GM23338 (cell line): ENCODE measurements around the gene BSPH1. TPM values are rescaled to one million over a fixed set of nuclear protein-coding genes. Genes with fewer than 3 reads are reported as not detected.

Experiments used
- ATAC-seq: fragments of 200-7000 bp; cut with Tn5 transposase; 3 replicates; pipeline ENCODE4 v1.9.1; 2020
- DNase-seq: peaks from one replicate; pipeline ENCODE4 v3.0.0-alpha.2; 2015; ENCODE audit warnings: low spot score
- H2AFZ ChIP-seq: fragments of 200-600 bp; sonication (generic); 2 replicates; pipeline ENCODE4 v1.8.0; 2016; ENCODE audit warnings: antibody characterized with exemption, mild to moderate bottlenecking, moderate library complexity
- H3F3A ChIP-seq: fragments of 200-600 bp; sonication (generic); replicated peaks from 2 replicates; pipeline ENCODE4 v1.8.0; 2017; ENCODE audit warnings: antibody characterized with exemption, mixed run types, low read depth
- H3K27ac ChIP-seq: fragments of 200-600 bp; sonication (generic); 2 replicates; pipeline ENCODE4 v1.6.1; 2016; ENCODE audit warnings: low read depth
- H3K27me3 ChIP-seq: fragments of 200-600 bp; sonication (generic); 2 replicates; pipeline ENCODE4 v1.8.0; 2016; ENCODE audit warnings: mild to moderate bottlenecking, mixed run types, moderate library complexity; ENCODE audit not compliant: insufficient read depth
- H3K36me3 ChIP-seq: fragments of 200-600 bp; sonication (generic); 2 replicates; pipeline ENCODE4 v1.8.0; 2016; ENCODE audit warnings: mild to moderate bottlenecking; ENCODE audit not compliant: insufficient read depth
- H3K4me1 ChIP-seq: fragments of 200-600 bp; sonication (generic); 2 replicates; pipeline ENCODE4 v1.8.0; 2016; ENCODE audit warnings: mild to moderate bottlenecking, moderate library complexity; ENCODE audit not compliant: insufficient read depth
- H3K4me2 ChIP-seq: fragments of 200-600 bp; sonication (generic); 2 replicates; pipeline ENCODE4 v1.7.1; 2017; ENCODE audit warnings: mixed run types
- H3K4me3 ChIP-seq: fragments of 200-600 bp; sonication (generic); 2 replicates; pipeline ENCODE4 v1.6.1; 2016; ENCODE audit warnings: mixed run types
- H3K79me2 ChIP-seq: fragments of 200-600 bp; sonication (generic); replicated peaks from 2 replicates; pipeline ENCODE4 v1.8.0; 2017; ENCODE audit warnings: mild to moderate bottlenecking; ENCODE audit not compliant: insufficient read depth
- H3K9me2 ChIP-seq: fragments of 200-600 bp; sonication (generic); 2 replicates; pipeline ENCODE4 v1.8.0; 2017; ENCODE audit not compliant: insufficient read depth
- H4K20me1 ChIP-seq: fragments of 200-600 bp; sonication (generic); replicated peaks from 2 replicates; pipeline ENCODE4 v1.8.0; 2017; ENCODE audit warnings: mild to moderate bottlenecking; ENCODE audit not compliant: insufficient read depth
- H3K27ac Mint-ChIP-seq: 2 replicates; pipeline ENCODE4 v1.8.0; 2020; ENCODE audit warnings: inconsistent platforms, mild to moderate bottlenecking, moderate library complexity, mixed read lengths
- H3K27me3 Mint-ChIP-seq: 3 replicates; pipeline ENCODE4 v1.8.0; 2022; ENCODE audit warnings: low read depth, mild to moderate bottlenecking, moderate library complexity, mixed read lengths, inconsistent platforms; ENCODE audit not compliant: insufficient read depth, poor library complexity
- H3K36me3 Mint-ChIP-seq: 3 replicates; pipeline ENCODE4 v1.8.0; 2021; ENCODE audit warnings: low read depth, mild to moderate bottlenecking, inconsistent platforms, moderate library complexity, mixed read lengths
- H3K4me1 Mint-ChIP-seq: 3 replicates; pipeline ENCODE4 v1.8.0; 2020; ENCODE audit warnings: mild to moderate bottlenecking, inconsistent platforms, mixed read lengths
- H3K4me3 Mint-ChIP-seq: 3 replicates; pipeline ENCODE4 v1.8.0; 2021; ENCODE audit warnings: moderate library complexity, mild to moderate bottlenecking, inconsistent platforms, mixed read lengths
- H3K9me3 Mint-ChIP-seq: 3 replicates; pipeline ENCODE4 v1.8.0; 2020; ENCODE audit warnings: moderate library complexity, mild to moderate bottlenecking, inconsistent platforms, mixed read lengths
- CREB1 ChIP-seq: fragments of 250-450 bp; sonication (Bioruptor Pico); IDR thresholded peaks from 2 replicates; pipeline ENCODE4 v1.5.0; 2020; ENCODE audit warnings: low read depth, mild to moderate bottlenecking, moderate library complexity
- EZH2 ChIP-seq: fragments of 200-600 bp; sonication (generic); IDR thresholded peaks from one replicate; pipeline ENCODE4 v1.8.0; 2017; ENCODE audit warnings: antibody characterized with exemption, mild to moderate bottlenecking, low read depth; ENCODE audit not compliant: unreplicated experiment
- EZH2phosphoT487 ChIP-seq: fragments of 200-600 bp; sonication (generic); IDR thresholded peaks from one replicate; pipeline ENCODE4 v1.8.1; 2018; ENCODE audit warnings: antibody characterized with exemption; ENCODE audit not compliant: unreplicated experiment
- JUNB ChIP-seq: IDR thresholded peaks from one replicate; pipeline ENCODE4 v1.6.1; 2016; ENCODE audit warnings: antibody characterized with exemption; ENCODE audit not compliant: unreplicated experiment
- NANOG ChIP-seq: IDR thresholded peaks from 2 replicates; pipeline ENCODE4 v1.6.1; 2016; ENCODE audit warnings: antibody characterized with exemption, borderline replicate concordance
- POLR2AphosphoS5 ChIP-seq: IDR thresholded peaks from 2 replicates; pipeline ENCODE4 v1.6.1; 2016; ENCODE audit warnings: antibody characterized with exemption, low read depth
- STAT1 ChIP-seq: IDR thresholded peaks from one replicate; pipeline ENCODE4 v1.6.1; 2016; ENCODE audit warnings: antibody characterized with exemption; ENCODE audit not compliant: unreplicated experiment
- ZNF114 ChIP-seq: fragments of 250-450 bp; sonication (Bioruptor Pico); IDR thresholded peaks from 2 replicates; pipeline ENCODE4 v1.5.0; 2020; ENCODE audit warnings: mild to moderate bottlenecking, moderate library complexity
- ZNF331 ChIP-seq: fragments of 250-450 bp; sonication (Bioruptor Pico); IDR thresholded peaks from 2 replicates; pipeline ENCODE4 v1.5.0; 2020; ENCODE audit warnings: low read depth, mild to moderate bottlenecking, moderate library complexity
- polyA plus RNA-seq: library from polyadenylated mRNA; unstranded; fragments of >200 nt; fragmentation: Nextera tagmentation; extraction: Ambion mirVana; gene quantifications from 2 replicates; pipeline ENCODE4 v1.2.1, GENCODE V29; 2016
- total RNA-seq: library from RNA; depleted of rRNA; stranded (reverse); fragments of >200 nt; shearing (Covaris generic); gene quantifications from 2 replicates; pipeline ENCODE4 v1.2.3, GENCODE V29; 2014
- TF ChIP-seq, protein P1 (sequence below), 2 experiments: fragments of 200-600 bp in 1 of 2; sonication (generic) in 1 of 2; conservative IDR thresholded peaks; 2 replicates each; pipeline versions ENCODE4 v1.5.1 to v1.6.1; 2016 to 2017; ENCODE audit warnings: antibody characterized with exemption in 2 of 2, low read depth in 2 of 2, mild to moderate bottlenecking in 2 of 2, moderate library complexity in 1 of 2
- TF ChIP-seq, protein P2 (sequence below): fragments of 250-450 bp; sonication (Bioruptor Pico); IDR thresholded peaks from 2 replicates; pipeline ENCODE4 v1.5.0; 2020; ENCODE audit warnings: mild to moderate bottlenecking, moderate library complexity
- TF ChIP-seq, protein P3 (sequence below): IDR thresholded peaks from 2 replicates; pipeline ENCODE4 v1.6.1; 2016; ENCODE audit warnings: antibody characterized with exemption
- TF ChIP-seq, protein P4 (sequence below): IDR thresholded peaks from one replicate; pipeline ENCODE4 v1.6.1; 2018; ENCODE audit warnings: antibody characterized with exemption; ENCODE audit not compliant: unreplicated experiment

Gene BSPH1
- total and polyA plus RNA-seq, 2 experiments from 2014 or later, result not detected

DNA sequence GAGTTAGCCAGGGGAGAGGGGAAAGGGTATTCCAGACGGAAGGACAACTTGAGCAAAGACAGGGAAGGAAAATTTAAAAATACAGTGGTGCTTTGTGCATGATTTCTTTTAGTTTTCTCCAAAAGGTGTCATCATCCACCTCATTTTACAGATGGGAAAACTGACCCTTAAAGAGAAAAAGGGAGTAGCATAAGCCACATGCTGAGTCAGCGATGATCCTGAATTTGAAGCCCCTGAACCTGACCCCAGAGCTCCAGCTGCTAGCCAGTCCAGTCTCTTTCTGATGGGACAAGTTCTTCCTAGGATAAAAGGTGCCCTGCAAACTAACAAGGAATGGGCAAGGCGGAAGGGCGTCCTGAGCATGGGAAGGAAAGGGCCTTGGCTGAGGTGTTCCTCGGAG is 41.6 kb upstream of the BSPH1 start:
- Mint-ChIP-seq H3K4me1 (no peaks in the 10 kb centered on the region), H3K36me3 (no peaks in the 10 kb centered on the region), H3K27ac (no peak overlapping the region), H3K9me3 (peaks cover 15% of the 10 kb centered on the region), H3K4me3 (no peak overlapping the region), H3K27me3 (peaks cover 8% of the 10 kb centered on the region)
- Histone ChIP-seq H3K9me2 (no peaks in the 10 kb centered on the region), H3K4me1 (no peaks in the 10 kb centered on the region), H3K79me2 (no peaks in the 10 kb centered on the region), H3K27ac (no peak overlapping the region), H3K27me3 (no peaks in the 10 kb centered on the region), H3K4me2 (no peak overlapping the region), H4K20me1 (no peaks in the 10 kb centered on the region), H3F3A (no peaks in the 10 kb centered on the region), H2AFZ (peak overlapping the region; percentile 66; the same call in 1 of the 2 replicates), H3K36me3 (no peaks in the 10 kb centered on the region), H3K4me3 (no peak overlapping the region)
- no peak for ATAC-seq
- TF ChIP-seq, protein P1, sequence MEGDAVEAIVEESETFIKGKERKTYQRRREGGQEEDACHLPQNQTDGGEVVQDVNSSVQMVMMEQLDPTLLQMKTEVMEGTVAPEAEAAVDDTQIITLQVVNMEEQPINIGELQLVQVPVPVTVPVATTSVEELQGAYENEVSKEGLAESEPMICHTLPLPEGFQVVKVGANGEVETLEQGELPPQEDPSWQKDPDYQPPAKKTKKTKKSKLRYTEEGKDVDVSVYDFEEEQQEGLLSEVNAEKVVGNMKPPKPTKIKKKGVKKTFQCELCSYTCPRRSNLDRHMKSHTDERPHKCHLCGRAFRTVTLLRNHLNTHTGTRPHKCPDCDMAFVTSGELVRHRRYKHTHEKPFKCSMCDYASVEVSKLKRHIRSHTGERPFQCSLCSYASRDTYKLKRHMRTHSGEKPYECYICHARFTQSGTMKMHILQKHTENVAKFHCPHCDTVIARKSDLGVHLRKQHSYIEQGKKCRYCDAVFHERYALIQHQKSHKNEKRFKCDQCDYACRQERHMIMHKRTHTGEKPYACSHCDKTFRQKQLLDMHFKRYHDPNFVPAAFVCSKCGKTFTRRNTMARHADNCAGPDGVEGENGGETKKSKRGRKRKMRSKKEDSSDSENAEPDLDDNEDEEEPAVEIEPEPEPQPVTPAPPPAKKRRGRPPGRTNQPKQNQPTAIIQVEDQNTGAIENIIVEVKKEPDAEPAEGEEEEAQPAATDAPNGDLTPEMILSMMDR (conservative IDR thresholded peaks at IDR 0.05; ENCODE audit: low read depth in 2 of 2), result no peak
- TF ChIP-seq STAT1 (no peak), ZNF114 (CRISPR knock-in tag) (no peak), EZH2phosphoT487 (no peak), POLR2AphosphoS5 (no peak), ZNF331 (CRISPR knock-in tag) (no peak), NANOG (no peak), EZH2 (no peak), JUNB (no peak), CREB1 (CRISPR knock-in tag) (no peak)
- TF ChIP-seq, protein P2, sequence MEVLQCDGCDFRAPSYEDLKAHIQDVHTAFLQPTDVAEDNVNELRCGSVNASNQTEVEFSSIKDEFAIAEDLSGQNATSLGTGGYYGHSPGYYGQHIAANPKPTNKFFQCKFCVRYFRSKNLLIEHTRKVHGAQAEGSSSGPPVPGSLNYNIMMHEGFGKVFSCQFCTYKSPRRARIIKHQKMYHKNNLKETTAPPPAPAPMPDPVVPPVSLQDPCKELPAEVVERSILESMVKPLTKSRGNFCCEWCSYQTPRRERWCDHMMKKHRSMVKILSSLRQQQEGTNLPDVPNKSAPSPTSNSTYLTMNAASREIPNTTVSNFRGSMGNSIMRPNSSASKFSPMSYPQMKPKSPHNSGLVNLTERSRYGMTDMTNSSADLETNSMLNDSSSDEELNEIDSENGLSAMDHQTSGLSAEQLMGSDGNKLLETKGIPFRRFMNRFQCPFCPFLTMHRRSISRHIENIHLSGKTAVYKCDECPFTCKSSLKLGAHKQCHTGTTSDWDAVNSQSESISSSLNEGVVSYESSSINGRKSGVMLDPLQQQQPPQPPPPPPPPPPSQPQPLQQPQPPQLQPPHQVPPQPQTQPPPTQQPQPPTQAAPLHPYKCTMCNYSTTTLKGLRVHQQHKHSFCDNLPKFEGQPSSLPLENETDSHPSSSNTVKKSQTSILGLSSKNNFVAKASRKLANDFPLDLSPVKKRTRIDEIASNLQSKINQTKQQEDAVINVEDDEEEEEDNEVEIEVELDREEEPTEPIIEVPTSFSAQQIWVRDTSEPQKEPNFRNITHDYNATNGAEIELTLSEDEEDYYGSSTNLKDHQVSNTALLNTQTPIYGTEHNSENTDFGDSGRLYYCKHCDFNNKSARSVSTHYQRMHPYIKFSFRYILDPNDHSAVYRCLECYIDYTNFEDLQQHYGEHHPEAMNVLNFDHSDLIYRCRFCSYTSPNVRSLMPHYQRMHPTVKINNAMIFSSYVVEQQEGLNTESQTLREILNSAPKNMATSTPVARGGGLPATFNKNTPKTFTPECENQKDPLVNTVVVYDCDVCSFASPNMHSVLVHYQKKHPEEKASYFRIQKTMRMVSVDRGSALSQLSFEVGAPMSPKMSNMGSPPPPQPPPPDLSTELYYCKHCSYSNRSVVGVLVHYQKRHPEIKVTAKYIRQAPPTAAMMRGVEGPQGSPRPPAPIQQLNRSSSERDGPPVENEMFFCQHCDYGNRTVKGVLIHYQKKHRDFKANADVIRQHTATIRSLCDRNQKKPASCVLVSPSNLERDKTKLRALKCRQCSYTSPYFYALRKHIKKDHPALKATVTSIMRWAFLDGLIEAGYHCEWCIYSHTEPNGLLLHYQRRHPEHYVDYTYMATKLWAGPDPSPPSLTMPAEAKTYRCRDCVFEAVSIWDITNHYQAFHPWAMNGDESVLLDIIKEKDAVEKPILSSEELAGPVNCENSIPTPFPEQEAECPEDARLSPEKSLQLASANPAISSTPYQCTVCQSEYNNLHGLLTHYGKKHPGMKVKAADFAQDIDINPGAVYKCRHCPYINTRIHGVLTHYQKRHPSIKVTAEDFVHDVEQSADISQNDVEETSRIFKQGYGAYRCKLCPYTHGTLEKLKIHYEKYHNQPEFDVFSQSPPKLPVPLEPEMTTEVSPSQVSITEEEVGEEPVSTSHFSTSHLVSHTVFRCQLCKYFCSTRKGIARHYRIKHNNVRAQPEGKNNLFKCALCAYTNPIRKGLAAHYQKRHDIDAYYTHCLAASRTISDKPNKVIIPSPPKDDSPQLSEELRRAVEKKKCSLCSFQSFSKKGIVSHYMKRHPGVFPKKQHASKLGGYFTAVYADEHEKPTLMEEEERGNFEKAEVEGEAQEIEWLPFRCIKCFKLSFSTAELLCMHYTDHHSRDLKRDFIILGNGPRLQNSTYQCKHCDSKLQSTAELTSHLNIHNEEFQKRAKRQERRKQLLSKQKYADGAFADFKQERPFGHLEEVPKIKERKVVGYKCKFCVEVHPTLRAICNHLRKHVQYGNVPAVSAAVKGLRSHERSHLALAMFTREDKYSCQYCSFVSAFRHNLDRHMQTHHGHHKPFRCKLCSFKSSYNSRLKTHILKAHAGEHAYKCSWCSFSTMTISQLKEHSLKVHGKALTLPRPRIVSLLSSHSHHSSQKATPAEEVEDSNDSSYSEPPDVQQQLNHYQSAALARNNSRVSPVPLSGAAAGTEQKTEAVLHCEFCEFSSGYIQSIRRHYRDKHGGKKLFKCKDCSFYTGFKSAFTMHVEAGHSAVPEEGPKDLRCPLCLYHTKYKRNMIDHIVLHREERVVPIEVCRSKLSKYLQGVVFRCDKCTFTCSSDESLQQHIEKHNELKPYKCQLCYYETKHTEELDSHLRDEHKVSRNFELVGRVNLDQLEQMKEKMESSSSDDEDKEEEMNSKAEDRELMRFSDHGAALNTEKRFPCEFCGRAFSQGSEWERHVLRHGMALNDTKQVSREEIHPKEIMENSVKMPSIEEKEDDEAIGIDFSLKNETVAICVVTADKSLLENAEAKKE, result no peak
- TF ChIP-seq, protein P3, sequence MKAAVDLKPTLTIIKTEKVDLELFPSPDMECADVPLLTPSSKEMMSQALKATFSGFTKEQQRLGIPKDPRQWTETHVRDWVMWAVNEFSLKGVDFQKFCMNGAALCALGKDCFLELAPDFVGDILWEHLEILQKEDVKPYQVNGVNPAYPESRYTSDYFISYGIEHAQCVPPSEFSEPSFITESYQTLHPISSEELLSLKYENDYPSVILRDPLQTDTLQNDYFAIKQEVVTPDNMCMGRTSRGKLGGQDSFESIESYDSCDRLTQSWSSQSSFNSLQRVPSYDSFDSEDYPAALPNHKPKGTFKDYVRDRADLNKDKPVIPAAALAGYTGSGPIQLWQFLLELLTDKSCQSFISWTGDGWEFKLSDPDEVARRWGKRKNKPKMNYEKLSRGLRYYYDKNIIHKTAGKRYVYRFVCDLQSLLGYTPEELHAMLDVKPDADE, result no peak
- TF ChIP-seq, protein P4, sequence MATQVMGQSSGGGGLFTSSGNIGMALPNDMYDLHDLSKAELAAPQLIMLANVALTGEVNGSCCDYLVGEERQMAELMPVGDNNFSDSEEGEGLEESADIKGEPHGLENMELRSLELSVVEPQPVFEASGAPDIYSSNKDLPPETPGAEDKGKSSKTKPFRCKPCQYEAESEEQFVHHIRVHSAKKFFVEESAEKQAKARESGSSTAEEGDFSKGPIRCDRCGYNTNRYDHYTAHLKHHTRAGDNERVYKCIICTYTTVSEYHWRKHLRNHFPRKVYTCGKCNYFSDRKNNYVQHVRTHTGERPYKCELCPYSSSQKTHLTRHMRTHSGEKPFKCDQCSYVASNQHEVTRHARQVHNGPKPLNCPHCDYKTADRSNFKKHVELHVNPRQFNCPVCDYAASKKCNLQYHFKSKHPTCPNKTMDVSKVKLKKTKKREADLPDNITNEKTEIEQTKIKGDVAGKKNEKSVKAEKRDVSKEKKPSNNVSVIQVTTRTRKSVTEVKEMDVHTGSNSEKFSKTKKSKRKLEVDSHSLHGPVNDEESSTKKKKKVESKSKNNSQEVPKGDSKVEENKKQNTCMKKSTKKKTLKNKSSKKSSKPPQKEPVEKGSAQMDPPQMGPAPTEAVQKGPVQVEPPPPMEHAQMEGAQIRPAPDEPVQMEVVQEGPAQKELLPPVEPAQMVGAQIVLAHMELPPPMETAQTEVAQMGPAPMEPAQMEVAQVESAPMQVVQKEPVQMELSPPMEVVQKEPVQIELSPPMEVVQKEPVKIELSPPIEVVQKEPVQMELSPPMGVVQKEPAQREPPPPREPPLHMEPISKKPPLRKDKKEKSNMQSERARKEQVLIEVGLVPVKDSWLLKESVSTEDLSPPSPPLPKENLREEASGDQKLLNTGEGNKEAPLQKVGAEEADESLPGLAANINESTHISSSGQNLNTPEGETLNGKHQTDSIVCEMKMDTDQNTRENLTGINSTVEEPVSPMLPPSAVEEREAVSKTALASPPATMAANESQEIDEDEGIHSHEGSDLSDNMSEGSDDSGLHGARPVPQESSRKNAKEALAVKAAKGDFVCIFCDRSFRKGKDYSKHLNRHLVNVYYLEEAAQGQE, result no peak
- no peak for DNase-seq
